CD14-positive monocyte (primary cell): ENCODE results near the gene ACTG1. TPM values are rescaled to one million over a fixed set of nuclear protein-coding genes. Genes with fewer than 3 reads are reported as not detected.

ENCODE experiments used
- DNase-seq, 3 donors: peaks; one replicate each; pipeline ENCODE4 v3.0.0-alpha.2; 2011 to 2022
- H2AFZ ChIP-seq: 2 replicates; pipeline ENCODE4 v1.6.0; 2012; ENCODE audit warnings: mild to moderate bottlenecking, low read depth, low read length, inconsistent platforms; ENCODE audit not compliant: insufficient read depth, poor library complexity, severe bottlenecking
- H3K27ac ChIP-seq, 2 donors: 1 replicate in 1 of 2; 2 replicates in 1 of 2; pipeline ENCODE4 v1.5.1; 2012 to 2013; ENCODE audit warnings: low read length in 2 of 2, control low read depth in 1 of 2, inconsistent platforms in 1 of 2, low read depth in 1 of 2, mild to moderate bottlenecking in 1 of 2
- H3K27me3 ChIP-seq, 2 donors: one replicate each; pipeline versions ENCODE4 v1.6.0 to v1.6.1; 2011 to 2013; ENCODE audit warnings: low read length in 2 of 2; ENCODE audit not compliant: control insufficient read depth in 2 of 2, insufficient read depth in 2 of 2
- H3K36me3 ChIP-seq, 2 donors: replicated peaks in 1 of 2; 1 replicate in 1 of 2; 2 replicates in 1 of 2; pipeline versions ENCODE4 v1.5.1 to v1.6.1; 2012 to 2013; ENCODE audit warnings: low read length in 2 of 2, control low read depth in 1 of 2, inconsistent platforms in 1 of 2, mild to moderate bottlenecking in 1 of 2; ENCODE audit not compliant: insufficient read depth in 2 of 2, control insufficient read depth in 1 of 2
- H3K4me1 ChIP-seq, 2 donors: 1 replicate in 1 of 2; 2 replicates in 1 of 2; pipeline versions ENCODE4 v1.5.1 to v1.6.1; 2012 to 2013; ENCODE audit warnings: low read length in 2 of 2, control low read depth in 1 of 2, inconsistent platforms in 1 of 2, mild to moderate bottlenecking in 1 of 2, moderate library complexity in 1 of 2; ENCODE audit not compliant: insufficient read depth in 2 of 2, control insufficient read depth in 1 of 2
- H3K4me2 ChIP-seq: replicated peaks from 2 replicates; pipeline ENCODE3; 2012; ENCODE audit warnings: low read length, moderate library complexity, mild to moderate bottlenecking; ENCODE audit not compliant: poor library complexity, severe bottlenecking; ENCODE audit errors: extremely low read depth
- H3K4me3 ChIP-seq, 3 experiments: fragments of 200-600 bp in 1 of 3; sonication (generic) in 1 of 3; replicated peaks in 1 of 3; 1 replicate in 2 of 3; 2 replicates in 1 of 3; pipeline ENCODE4 v1.5.1; 2011 to 2013; ENCODE audit warnings: low read length in 3 of 3, mild to moderate bottlenecking in 3 of 3, control low read depth in 2 of 3, low read depth in 2 of 3, inconsistent platforms in 1 of 3, moderate library complexity in 1 of 3
- H3K79me2 ChIP-seq: 2 replicates; pipeline ENCODE4 v1.6.0; 2012; ENCODE audit warnings: mild to moderate bottlenecking, control low read depth, inconsistent platforms, low read length, moderate library complexity; ENCODE audit not compliant: insufficient read depth
- H3K9ac ChIP-seq: 2 replicates; pipeline ENCODE4 v1.6.0; 2017; ENCODE audit warnings: low read length, mild to moderate bottlenecking; ENCODE audit not compliant: insufficient read depth, poor library complexity, severe bottlenecking
- H3K9me3 ChIP-seq, 2 donors: replicated peaks in 1 of 2; 1 replicate in 1 of 2; 2 replicates in 1 of 2; pipeline versions ENCODE4 v1.5.1 to v1.6.1; 2012 to 2013; ENCODE audit warnings: low read length in 2 of 2, control low read depth in 1 of 2; ENCODE audit not compliant: control insufficient read depth in 1 of 2, insufficient read depth in 1 of 2
- H4K20me1 ChIP-seq: 2 replicates; pipeline ENCODE4 v1.6.0; 2012; ENCODE audit warnings: mild to moderate bottlenecking, low read length, control low read depth, moderate library complexity; ENCODE audit not compliant: insufficient read depth
- H3K27ac Mint-ChIP-seq, 7 donors: one replicate each; pipeline ENCODE4 v1.8.0; 2020; ENCODE audit warnings: mild to moderate bottlenecking in 7 of 7, mixed read lengths in 7 of 7, moderate library complexity in 6 of 7, inconsistent platforms in 2 of 7
- H3K27me3 Mint-ChIP-seq, 3 donors: one replicate each; pipeline ENCODE4 v1.8.0; 2021 to 2022; ENCODE audit warnings: low read depth in 3 of 3, mild to moderate bottlenecking in 3 of 3, mixed read lengths in 3 of 3, moderate library complexity in 3 of 3, inconsistent platforms in 1 of 3
- H3K36me3 Mint-ChIP-seq, 2 donors: one replicate each; pipeline ENCODE4 v1.8.0; 2020; ENCODE audit warnings: mixed read lengths in 2 of 2, inconsistent platforms in 1 of 2, mild to moderate bottlenecking in 1 of 2
- H3K4me1 Mint-ChIP-seq: one replicate; pipeline ENCODE4 v1.8.0; 2020; ENCODE audit warnings: mild to moderate bottlenecking, mixed read lengths
- H3K4me3 Mint-ChIP-seq, 2 donors: one replicate each; pipeline ENCODE4 v1.8.0; 2020; ENCODE audit warnings: mild to moderate bottlenecking in 2 of 2, mixed read lengths in 2 of 2, moderate library complexity in 1 of 2
- H3K9me3 Mint-ChIP-seq, 7 donors: one replicate each; pipeline ENCODE4 v1.8.0; 2020 to 2022; ENCODE audit warnings: mixed read lengths in 7 of 7, mild to moderate bottlenecking in 6 of 7, moderate library complexity in 6 of 7, inconsistent platforms in 2 of 7
- WGBS: methylation state at CpG from one replicate; pipeline ENCODE4 v1.1.5; 2013; ENCODE audit warnings: missing lambda C conversion rate; ENCODE audit not compliant: insufficient coverage; 5-methylcytosine and 5-hydroxymethylcytosine counted together
- intact Hi-C, 2 donors: fragments of 100-400 bp; cut with micrococcal nuclease; formaldehyde crosslinking; loops; one replicate each; pipeline versions ENCODE4 v1.15.0 to v1.15.1; 2023
- polyA plus RNA-seq, 3 donors: library from polyadenylated mRNA; depleted of rRNA in 1 of 3; unstranded in 2 of 3; stranded (reverse) in 1 of 3; fragments of 300-500 nt in 2 of 3; fragments of >200 nt in 1 of 3; fragmentation: Illumina TruSeq in 2 of 3; gene quantifications; 1 replicate in 2 of 3; 2 replicates in 1 of 3; pipeline ENCODE4 v1.2.3, GENCODE V29; 2012 to 2021
- TF ChIP-seq, protein P1 (sequence below): fragments of 200-600 bp; IDR thresholded peaks from one replicate; pipeline ENCODE4 v1.8.0; 2022; ENCODE audit warnings: antibody characterized with exemption, mild to moderate bottlenecking

Gene ACTG1
- polyA plus RNA-seq, 3 donors: 1,133 to 3,195 (median 1,620) TPM

DNA sequence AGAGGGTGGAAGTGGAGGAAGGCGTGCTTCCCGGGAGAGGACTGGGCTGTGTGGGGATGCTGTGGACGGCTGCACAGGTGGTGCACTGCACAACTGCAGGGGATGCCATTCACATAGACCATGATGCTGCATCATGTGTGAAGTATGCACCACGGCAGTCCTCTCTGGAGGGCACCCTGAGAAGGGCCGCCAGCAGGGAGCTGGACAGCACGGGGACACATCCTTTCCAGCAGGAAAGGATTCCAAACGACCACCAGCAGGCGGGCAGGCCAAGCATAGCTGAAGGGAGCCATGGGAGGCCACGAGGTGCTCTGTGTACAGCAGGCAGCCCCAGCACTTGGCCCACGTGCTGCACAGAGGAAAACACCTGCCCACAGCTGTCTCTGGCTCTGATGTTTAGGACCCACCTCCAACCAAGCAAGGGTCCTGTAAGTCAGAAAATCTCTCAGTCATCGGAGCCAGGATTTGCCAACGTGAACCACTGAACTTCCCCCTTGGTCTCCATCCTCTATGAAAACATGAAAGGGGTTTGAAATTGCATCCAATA is 10.1 kb downstream of the ACTG1 start:
- TF ChIP-seq, protein P1, sequence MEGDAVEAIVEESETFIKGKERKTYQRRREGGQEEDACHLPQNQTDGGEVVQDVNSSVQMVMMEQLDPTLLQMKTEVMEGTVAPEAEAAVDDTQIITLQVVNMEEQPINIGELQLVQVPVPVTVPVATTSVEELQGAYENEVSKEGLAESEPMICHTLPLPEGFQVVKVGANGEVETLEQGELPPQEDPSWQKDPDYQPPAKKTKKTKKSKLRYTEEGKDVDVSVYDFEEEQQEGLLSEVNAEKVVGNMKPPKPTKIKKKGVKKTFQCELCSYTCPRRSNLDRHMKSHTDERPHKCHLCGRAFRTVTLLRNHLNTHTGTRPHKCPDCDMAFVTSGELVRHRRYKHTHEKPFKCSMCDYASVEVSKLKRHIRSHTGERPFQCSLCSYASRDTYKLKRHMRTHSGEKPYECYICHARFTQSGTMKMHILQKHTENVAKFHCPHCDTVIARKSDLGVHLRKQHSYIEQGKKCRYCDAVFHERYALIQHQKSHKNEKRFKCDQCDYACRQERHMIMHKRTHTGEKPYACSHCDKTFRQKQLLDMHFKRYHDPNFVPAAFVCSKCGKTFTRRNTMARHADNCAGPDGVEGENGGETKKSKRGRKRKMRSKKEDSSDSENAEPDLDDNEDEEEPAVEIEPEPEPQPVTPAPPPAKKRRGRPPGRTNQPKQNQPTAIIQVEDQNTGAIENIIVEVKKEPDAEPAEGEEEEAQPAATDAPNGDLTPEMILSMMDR: no peak
- Mint-ChIP-seq H3K27me3 (peaks cover 14 to 47% (median 25%) of the 10 kb centered on the region in 3 donors), H3K27ac (no peak overlapping the region), H3K4me3 (no peak overlapping the region), H3K4me1 (peaks cover 3% of the 10 kb centered on the region), H3K36me3 (no peaks in the 10 kb centered on the region), H3K9me3 (peaks cover 0 to 2% (median 0%) of the 10 kb centered on the region in 7 donors)
- H3K36me3 ChIP-seq: no peaks in the 10 kb centered on the region
- no peaks in the 10 kb centered on the region for H3K27me3 ChIP-seq
- no peak for DNase-seq
- no peak overlapping the region for H3K27ac ChIP-seq
- H3K4me2 ChIP-seq: no peak overlapping the region
- H4K20me1 ChIP-seq: peaks cover 2% of the 10 kb centered on the region
- H3K9me3 ChIP-seq: no peaks in the 10 kb centered on the region
- no peak overlapping the region for H3K4me3 ChIP-seq
- no peaks in the 10 kb centered on the region for H3K4me1 ChIP-seq
- H3K9ac ChIP-seq: no peak overlapping the region
- WGBS: 84% methylated on average over 10 of the region's 12 CpGs
- no peak overlapping the region for H2AFZ ChIP-seq
- H3K79me2 ChIP-seq: no peaks in the 10 kb centered on the region
- intact Hi-C loops: no loop called here

DNA sequence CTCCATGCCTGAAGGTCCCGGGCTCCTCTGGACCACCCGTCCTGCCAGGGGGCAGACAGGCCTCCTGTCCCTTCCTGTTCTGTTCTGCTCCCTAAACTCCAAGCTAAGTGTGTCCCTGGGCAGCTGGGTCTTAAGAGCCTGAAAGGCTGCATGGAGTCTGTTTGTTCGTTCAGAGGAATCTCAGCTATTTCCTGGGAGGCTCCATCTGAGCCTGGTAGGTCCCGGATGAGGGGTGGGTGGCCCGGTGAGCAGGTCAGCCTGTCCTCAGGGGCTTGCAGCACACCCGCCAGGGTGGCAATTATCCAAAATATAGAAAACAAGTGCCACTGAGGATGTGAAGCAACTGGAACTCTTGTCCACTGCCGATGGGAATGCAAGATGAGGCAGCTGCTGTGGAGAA is 12.6 kb downstream of the ACTG1 start:
- peaks cover 0 to 2% (median 0%) of the 10 kb centered on the region in 7 donors for H3K9me3 Mint-ChIP-seq
- no peaks in the 10 kb centered on the region for H3K79me2 ChIP-seq
- no peak for DNase-seq
- no peak overlapping the region for H2AFZ ChIP-seq
- TF ChIP-seq, protein P1: no peak
- no peaks in the 10 kb centered on the region for H3K36me3 ChIP-seq
- intact Hi-C loops: no loop called here
- H3K9me3 ChIP-seq: no peaks in the 10 kb centered on the region
- no peaks in the 10 kb centered on the region for H4K20me1 ChIP-seq
- H3K27me3 ChIP-seq: peaks cover 0 to 6% of the 10 kb centered on the region in 2 donors
- no peak overlapping the region for H3K27ac ChIP-seq
- no peak overlapping the region for H3K9ac ChIP-seq
- no peaks in the 10 kb centered on the region for H3K36me3 Mint-ChIP-seq
- no peak overlapping the region for H3K4me2 ChIP-seq
- H3K4me1 Mint-ChIP-seq: peaks cover 1% of the 10 kb centered on the region
- H3K27me3 Mint-ChIP-seq: peaks cover 26 to 60% (median 33%) of the 10 kb centered on the region in 3 donors
- H3K4me3 Mint-ChIP-seq: no peak overlapping the region
- H3K27ac Mint-ChIP-seq: no peak overlapping the region
- WGBS: 78% methylated on average over 7 of the region's 7 CpGs
- H3K4me1 ChIP-seq: no peaks in the 10 kb centered on the region
- no peak overlapping the region for H3K4me3 ChIP-seq
